K562 (cell line): Measurements from ENCODE around the gene CALM1. TPM values are rescaled to one million over a fixed set of nuclear protein-coding genes. Genes with fewer than 3 reads are reported as not detected.

ENCODE experiments used
- ATAC-seq: fragments of 200-7000 bp; cut with Tn5 transposase; 3 replicates; pipeline ENCODE4 v1.9.1; 2020; ENCODE audit warnings: moderate library complexity
- BruUV-seq: library from RNA; stranded (reverse); fragments of 400-500 nt; replicated peaks from 2 replicates; lab custom pipeline; 2021; lab: Mats Ljungman, UMichigan
- CTCF ChIA-PET: fragments of 300-600 bp; formaldehyde crosslinking; extraction: SDS; loops from one replicate; lab custom pipeline; 2021; ENCODE audit warnings: low intra/inter-chr PET ratio; lab: Yijun Ruan, JAX
- POLR2A ChIA-PET: fragments of 300-600, 350-650 bp; sonication (Branson Sonifier 250); formaldehyde crosslinking; extraction: SDS; loops from one replicate; lab custom pipeline; 2021; ENCODE audit warnings: antibody characterized with exemption, inconsistent platforms; lab: Yijun Ruan, JAX
- DNase-seq, 4 experiments: peaks; one replicate each; pipeline versions ENCODE4 v3.0.0 to v3.0.0-alpha.2; 2011 to 2018; ENCODE audit warnings: low spot score in 3 of 4, mixed read lengths in 3 of 4; ENCODE audit errors: extremely low read depth in 1 of 4
- FAIRE-seq: peaks from 2 replicates; lab custom pipeline; 2011; peaks lifted over from hg19 to GRCh38; lab: Jason Lieb, UNC
- H2AFZ ChIP-seq: 2 replicates; pipeline ENCODE4 v1.6.0; 2011; ENCODE audit warnings: low read depth, low read length, control low read depth, inconsistent platforms
- H3K27ac ChIP-seq: fragments of 200-600 bp; 3 replicates; pipeline ENCODE4 v1.8.0; 2011; ENCODE audit warnings: low read depth, mild to moderate bottlenecking, control low read depth, inconsistent platforms, low read length, moderate library complexity, mixed read lengths; ENCODE audit errors: extremely low read depth
- H3K27me3 ChIP-seq, 2 experiments: fragments of 300-600 bp in 1 of 2; 2 replicates in 1 of 2; 3 replicates in 1 of 2; pipeline versions ENCODE4 v1.6.0 to v1.8.0; 2011; ENCODE audit warnings: inconsistent platforms in 2 of 2, low read length in 2 of 2, mild to moderate bottlenecking in 1 of 2, mixed read lengths in 1 of 2, moderate library complexity in 1 of 2; ENCODE audit not compliant: control insufficient read depth in 2 of 2, insufficient read depth in 2 of 2
- H3K36me3 ChIP-seq: fragments of 300-600 bp; 3 replicates; pipeline ENCODE4 v1.8.0; 2011; ENCODE audit warnings: mild to moderate bottlenecking, low read length, inconsistent platforms; ENCODE audit not compliant: control insufficient read depth, insufficient read depth
- H3K4me1 ChIP-seq, 2 experiments: fragments of 200-600 bp in 1 of 2; replicated peaks in 1 of 2; 2 replicates in 1 of 2; 3 replicates in 1 of 2; pipeline versions ENCODE4 v1.5.1 to v1.8.0; 2011; ENCODE audit warnings: inconsistent platforms in 2 of 2, low read length in 2 of 2, mild to moderate bottlenecking in 1 of 2, mixed read lengths in 1 of 2, moderate library complexity in 1 of 2; ENCODE audit not compliant: control insufficient read depth in 2 of 2, insufficient read depth in 2 of 2
- H3K4me2 ChIP-seq: 2 replicates; pipeline ENCODE4 v1.6.1; 2011; ENCODE audit warnings: low read length, control low read depth, inconsistent platforms, mixed read lengths; ENCODE audit not compliant: insufficient read depth
- H3K4me3 ChIP-seq: fragments of 200-600 bp; sonication (generic), shearing (Covaris generic); 2 replicates; pipeline ENCODE4 v1.5.1; 2016; ENCODE audit warnings: control low read depth, inconsistent platforms
- H3K79me2 ChIP-seq: fragments of 200-600 bp; 3 replicates; pipeline ENCODE4 v1.8.0; 2011; ENCODE audit warnings: low read length, inconsistent platforms; ENCODE audit not compliant: control insufficient read depth, insufficient read depth
- H3K9ac ChIP-seq, 2 experiments: 2 replicates each; pipeline versions ENCODE4 v1.6.0 to v1.6.1; 2011; ENCODE audit warnings: low read depth in 2 of 2, low read length in 2 of 2, control low read depth in 1 of 2, inconsistent platforms in 1 of 2, mild to moderate bottlenecking in 1 of 2, mixed read lengths in 1 of 2; ENCODE audit not compliant: insufficient read depth in 1 of 2
- H3K9me1 ChIP-seq: one replicate; pipeline ENCODE4 v1.6.0; 2011; ENCODE audit warnings: inconsistent platforms, mild to moderate bottlenecking, low read length, moderate library complexity; ENCODE audit not compliant: control insufficient read depth, insufficient read depth
- H3K9me3 ChIP-seq: replicated peaks from 2 replicates; pipeline ENCODE4 v1.5.1; 2011; ENCODE audit warnings: low read depth, low read length, inconsistent platforms; ENCODE audit not compliant: control insufficient read depth, insufficient read depth
- H4K20me1 ChIP-seq: replicated peaks from 2 replicates; pipeline ENCODE4 v1.6.1; 2011; ENCODE audit warnings: low read length, inconsistent platforms, mixed read lengths; ENCODE audit not compliant: control insufficient read depth, insufficient read depth
- ETS2 ChIP-seq: IDR thresholded peaks from 2 replicates; pipeline ENCODE4 v1.6.1; 2016; ENCODE audit warnings: borderline replicate concordance, missing genetic modification characterization, mild to moderate bottlenecking, moderate library complexity, missing compliant biosample characterization; ENCODE audit not compliant: poor library complexity, severe bottlenecking
- KDM5B ChIP-seq: fragments of 200-600 bp; sonication (generic); IDR thresholded peaks from 2 replicates; pipeline ENCODE4 v1.6.1; 2012; ENCODE audit warnings: low read depth, mild to moderate bottlenecking, moderate library complexity, low read length, control low read depth, inconsistent platforms; ENCODE audit not compliant: insufficient replicate concordance
- L3MBTL2 ChIP-seq: fragments of 450-650 bp; IDR thresholded peaks from 2 replicates; pipeline ENCODE4 v1.6.1; 2016; ENCODE audit warnings: mild to moderate bottlenecking, moderate library complexity
- PHF21A ChIP-seq: fragments of 450-650 bp; IDR thresholded peaks from 2 replicates; pipeline ENCODE4 v1.6.1; 2017; ENCODE audit warnings: low read depth, borderline replicate concordance
- POU5F1 ChIP-seq: fragments of 150-350 bp; IDR thresholded peaks from 2 replicates; pipeline ENCODE4 v1.6.1; 2014; ENCODE audit warnings: borderline replicate concordance, low read length, low read depth, mild to moderate bottlenecking; ENCODE audit not compliant: partially characterized antibody
- STAG1 ChIP-seq: sonication (generic); formaldehyde crosslinking; IDR thresholded peaks from 2 replicates; pipeline ENCODE4 v1.5.0; 2020; ENCODE audit warnings: missing genetic modification reagents, borderline replicate concordance
- ZNF395 ChIP-seq: fragments of 200-800 bp; sonication (Bioruptor generic); IDR thresholded peaks from 2 replicates; pipeline ENCODE4 v1.6.1; 2017; ENCODE audit warnings: missing genetic modification characterization, missing compliant biosample characterization
- WGBS: fragments of 100-300 bp; shearing (Covaris generic); methylation state at CpG from one replicate; pipeline ENCODE4 v1.1.6; 2016; ENCODE audit warnings: low coverage, mixed read lengths; ENCODE audit not compliant: insufficient coverage; ENCODE audit errors: missing lambda C conversion rate; 5-methylcytosine and 5-hydroxymethylcytosine counted together
- in situ Hi-C: fragments of 300-500 bp; cut with MboI; formaldehyde crosslinking; loops from 4 replicates; pipeline ENCODE4 v1.15.0; 2018; ENCODE audit warnings: inconsistent platforms, mixed read lengths
- intact Hi-C: fragments of 100-400 bp; cut with micrococcal nuclease; formaldehyde crosslinking; loops from 2 replicates; pipeline ENCODE4 v1.14.2; 2022
- polyA plus RNA-seq, 8 experiments: library from polyadenylated mRNA; depleted of rRNA in 4 of 8; stranded (reverse) in 5 of 8; unstranded in 3 of 8; fragments of >200 nt; fragmentation: Nextera tagmentation in 2 of 8; fragmentation: Illumina TruSeq in 1 of 8; extraction: Ambion mirVana in 2 of 8; extraction: Trizol in 1 of 8; gene quantifications; 2 replicates each; pipeline versions ENCODE4 v1.2.1 to v1.2.3, GENCODE V29; 2011 to 2014; ENCODE audit warnings: inconsistent platforms in 1 of 8, missing spikeins in 1 of 8
- total RNA-seq, 7 experiments: library from RNA; depleted of rRNA in 6 of 7; stranded (reverse); fragments of >200 nt in 6 of 7; fragmentation: Illumina TruSeq in 2 of 7; extraction: Trizol in 2 of 7; gene quantifications; 2 replicates each; pipeline versions ENCODE4 v1.2.1 to v1.2.3, GENCODE V29; 2011 to 2021; ENCODE audit warnings: low replicate concordance in 1 of 7
- TF ChIP-seq, protein P1 (sequence below): fragments of 450-650 bp; IDR thresholded peaks from 2 replicates; pipeline ENCODE4 v1.6.1; 2016; ENCODE audit warnings: low read depth

Gene CALM1
- total and polyA plus RNA-seq, 9 of the 15 experiments (the other 6 are each of a cell fraction or from before 2014, with no cell fraction given) = 48.0 to 269 (median 158) TPM

GRCh38 chr14:90424686-90425372 is 28.0 kb downstream of the CALM1 start (continued):
- TF ChIP-seq ETS2 (tag) (no peak), L3MBTL2 (peak; percentile 34; the same call in 1 of the 2 replicates), KDM5B (no peak), POU5F1 (no peak), STAG1 (CRISPR knock-in tag) (no peak)

DNA sequence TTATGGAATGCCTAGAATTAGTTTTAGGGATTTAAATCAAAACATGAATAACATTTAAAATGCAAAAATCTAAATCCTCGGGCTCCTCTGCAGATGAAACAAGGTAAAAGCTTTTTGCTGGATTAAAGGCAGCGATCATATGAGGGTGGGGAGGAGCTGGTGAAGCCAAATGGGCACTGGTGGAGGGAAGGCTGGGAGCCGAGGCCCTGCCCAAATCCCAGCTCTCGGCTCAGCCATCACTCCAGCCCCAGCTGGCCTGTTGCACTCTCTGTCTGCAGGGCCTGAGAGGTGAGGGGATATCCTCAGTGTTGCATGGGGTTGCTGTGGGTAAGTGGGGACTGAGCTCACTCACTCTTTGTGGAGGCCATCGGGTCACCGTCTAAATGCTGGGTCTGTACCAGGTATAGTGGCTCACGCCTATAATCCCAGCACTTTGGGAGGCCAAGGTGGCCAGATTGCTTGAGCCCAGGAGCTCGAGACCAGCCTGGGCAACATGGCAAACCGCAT is 28.6 kb downstream of the CALM1 start:
- intact Hi-C loops (no loop called here), in situ Hi-C loops (no loop called here)
- 13% methylated on average over 9 of the region's 9 CpGs for WGBS
- DNase-seq = no peak
- CTCF ChIA-PET = no interaction called here
- BruUV-seq = no TSS peak
- no peak for FAIRE-seq
- Histone ChIP-seq H3K9me3 (0 out of 2 replicates have a peak, but pooled peaks cover 2% of the 10 kb centered on the region), H3K4me3 (no peak overlapping the region), H3K4me2 (no peak overlapping the region), H4K20me1 (no peaks in the 10 kb centered on the region), H3K36me3 (no peaks in the 10 kb centered on the region), H3K27ac (no peak overlapping the region), H3K27me3 (peaks cover 0 to 35% of the 10 kb centered on the region in 2 experiments; a peak in 3 of 5 replicates), H3K4me1 (no peaks in the 10 kb centered on the region; a peak in 1 of 5 replicates), H2AFZ (no peak overlapping the region), H3K9me1 (no peaks in the 10 kb centered on the region), H3K9ac (no peak overlapping the region), H3K79me2 (no peaks in the 10 kb centered on the region)
- ATAC-seq = no peak
- POLR2A ChIA-PET = interaction anchor here (0.6 to 1.3 kb wide), 4 partner anchors 41 to 1942 kb away, joined by 3 read pairs; no protein-coding TSS in a partner anchor
- TF ChIP-seq ZNF395 = no peak
- no peak for TF ChIP-seq PHF21A
- TF ChIP-seq, protein P1, sequence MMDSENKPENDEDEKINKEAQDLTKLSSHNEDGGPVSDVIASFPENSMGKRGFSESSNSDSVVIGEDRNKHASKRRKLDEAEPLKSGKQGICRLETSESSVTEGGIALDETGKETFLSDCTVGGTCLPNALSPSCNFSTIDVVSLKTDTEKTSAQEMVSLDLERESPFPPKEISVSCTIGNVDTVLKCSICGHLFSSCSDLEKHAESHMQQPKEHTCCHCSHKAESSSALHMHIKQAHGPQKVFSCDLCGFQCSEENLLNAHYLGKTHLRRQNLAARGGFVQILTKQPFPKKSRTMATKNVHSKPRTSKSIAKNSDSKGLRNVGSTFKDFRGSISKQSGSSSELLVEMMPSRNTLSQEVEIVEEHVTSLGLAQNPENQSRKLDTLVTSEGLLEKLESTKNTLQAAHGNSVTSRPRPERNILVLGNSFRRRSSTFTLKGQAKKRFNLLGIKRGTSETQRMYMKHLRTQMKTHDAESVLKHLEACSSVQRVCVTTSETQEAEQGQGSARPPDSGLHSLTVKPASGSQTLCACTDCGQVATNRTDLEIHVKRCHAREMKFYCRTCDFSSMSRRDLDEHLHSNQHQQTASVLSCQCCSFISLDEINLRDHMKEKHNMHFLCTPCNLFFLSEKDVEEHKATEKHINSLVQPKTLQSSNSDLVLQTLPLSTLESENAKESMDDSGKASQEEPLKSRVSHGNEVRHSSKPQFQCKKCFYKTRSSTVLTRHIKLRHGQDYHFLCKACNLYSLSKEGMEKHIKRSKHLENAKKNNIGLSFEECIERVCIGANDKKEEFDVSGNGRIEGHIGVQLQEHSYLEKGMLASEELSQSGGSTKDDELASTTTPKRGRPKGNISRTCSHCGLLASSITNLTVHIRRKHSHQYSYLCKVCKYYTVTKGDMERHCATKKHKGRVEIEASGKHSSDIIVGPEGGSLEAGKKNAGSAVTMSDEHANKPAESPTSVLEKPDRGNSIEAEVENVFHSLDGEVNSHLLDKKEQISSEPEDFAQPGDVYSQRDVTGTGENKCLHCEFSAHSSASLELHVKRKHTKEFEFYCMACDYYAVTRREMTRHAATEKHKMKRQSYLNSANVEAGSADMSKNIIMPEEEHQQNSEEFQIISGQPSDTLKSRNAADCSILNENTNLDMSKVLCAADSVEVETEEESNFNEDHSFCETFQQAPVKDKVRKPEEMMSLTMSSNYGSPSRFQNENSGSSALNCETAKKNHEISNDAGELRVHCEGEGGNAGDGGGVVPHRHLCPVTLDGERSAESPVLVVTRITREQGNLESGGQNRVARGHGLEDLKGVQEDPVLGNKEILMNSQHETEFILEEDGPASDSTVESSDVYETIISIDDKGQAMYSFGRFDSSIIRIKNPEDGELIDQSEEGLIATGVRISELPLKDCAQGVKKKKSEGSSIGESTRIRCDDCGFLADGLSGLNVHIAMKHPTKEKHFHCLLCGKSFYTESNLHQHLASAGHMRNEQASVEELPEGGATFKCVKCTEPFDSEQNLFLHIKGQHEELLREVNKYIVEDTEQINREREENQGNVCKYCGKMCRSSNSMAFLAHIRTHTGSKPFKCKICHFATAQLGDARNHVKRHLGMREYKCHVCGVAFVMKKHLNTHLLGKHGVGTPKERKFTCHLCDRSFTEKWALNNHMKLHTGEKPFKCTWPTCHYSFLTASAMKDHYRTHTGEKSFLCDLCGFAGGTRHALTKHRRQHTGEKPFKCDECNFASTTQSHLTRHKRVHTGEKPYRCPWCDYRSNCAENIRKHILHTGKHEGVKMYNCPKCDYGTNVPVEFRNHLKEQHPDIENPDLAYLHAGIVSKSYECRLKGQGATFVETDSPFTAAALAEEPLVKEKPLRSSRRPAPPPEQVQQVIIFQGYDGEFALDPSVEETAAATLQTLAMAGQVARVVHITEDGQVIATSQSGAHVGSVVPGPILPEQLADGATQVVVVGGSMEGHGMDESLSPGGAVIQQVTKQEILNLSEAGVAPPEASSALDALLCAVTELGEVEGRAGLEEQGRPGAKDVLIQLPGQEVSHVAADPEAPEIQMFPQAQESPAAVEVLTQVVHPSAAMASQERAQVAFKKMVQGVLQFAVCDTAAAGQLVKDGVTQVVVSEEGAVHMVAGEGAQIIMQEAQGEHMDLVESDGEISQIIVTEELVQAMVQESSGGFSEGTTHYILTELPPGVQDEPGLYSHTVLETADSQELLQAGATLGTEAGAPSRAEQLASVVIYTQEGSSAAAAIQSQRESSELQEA = no peak
